K562 (cell line): ENCODE results near the gene FLVCR2. TPM values are rescaled to one million over a fixed set of nuclear protein-coding genes. Genes with fewer than 3 reads are reported as not detected.

Experiments
- ATAC-seq: fragments of 200-7000 bp; cut with Tn5 transposase; 3 replicates; pipeline ENCODE4 v1.9.1; 2020; ENCODE audit warnings: moderate library complexity
- BruUV-seq: library from RNA; stranded (reverse); fragments of 400-500 nt; replicated peaks from 2 replicates; lab custom pipeline; 2021; lab: Mats Ljungman, UMichigan
- CTCF ChIA-PET: fragments of 300-600 bp; formaldehyde crosslinking; extraction: SDS; loops from one replicate; lab custom pipeline; 2021; ENCODE audit warnings: low intra/inter-chr PET ratio; lab: Yijun Ruan, JAX
- POLR2A ChIA-PET: fragments of 300-600, 350-650 bp; sonication (Branson Sonifier 250); formaldehyde crosslinking; extraction: SDS; loops from one replicate; lab custom pipeline; 2021; ENCODE audit warnings: antibody characterized with exemption, inconsistent platforms; lab: Yijun Ruan, JAX
- DNase-seq, 4 experiments: peaks; one replicate each; pipeline versions ENCODE4 v3.0.0 to v3.0.0-alpha.2; 2011 to 2018; ENCODE audit warnings: low spot score in 3 of 4, mixed read lengths in 3 of 4; ENCODE audit errors: extremely low read depth in 1 of 4
- FAIRE-seq: peaks from 2 replicates; lab custom pipeline; 2011; peaks lifted over from hg19 to GRCh38; lab: Jason Lieb, UNC
- H2AFZ ChIP-seq: 2 replicates; pipeline ENCODE4 v1.6.0; 2011; ENCODE audit warnings: low read depth, low read length, control low read depth, inconsistent platforms
- H3K27ac ChIP-seq: fragments of 200-600 bp; 3 replicates; pipeline ENCODE4 v1.8.0; 2011; ENCODE audit warnings: low read depth, mild to moderate bottlenecking, control low read depth, inconsistent platforms, low read length, moderate library complexity, mixed read lengths; ENCODE audit errors: extremely low read depth
- H3K27me3 ChIP-seq, 2 experiments: fragments of 300-600 bp in 1 of 2; 2 replicates in 1 of 2; 3 replicates in 1 of 2; pipeline versions ENCODE4 v1.6.0 to v1.8.0; 2011; ENCODE audit warnings: inconsistent platforms in 2 of 2, low read length in 2 of 2, mild to moderate bottlenecking in 1 of 2, mixed read lengths in 1 of 2, moderate library complexity in 1 of 2; ENCODE audit not compliant: control insufficient read depth in 2 of 2, insufficient read depth in 2 of 2
- H3K36me3 ChIP-seq: fragments of 300-600 bp; 3 replicates; pipeline ENCODE4 v1.8.0; 2011; ENCODE audit warnings: mild to moderate bottlenecking, low read length, inconsistent platforms; ENCODE audit not compliant: control insufficient read depth, insufficient read depth
- H3K4me1 ChIP-seq, 2 experiments: fragments of 200-600 bp in 1 of 2; replicated peaks in 1 of 2; 2 replicates in 1 of 2; 3 replicates in 1 of 2; pipeline versions ENCODE4 v1.5.1 to v1.8.0; 2011; ENCODE audit warnings: inconsistent platforms in 2 of 2, low read length in 2 of 2, mild to moderate bottlenecking in 1 of 2, mixed read lengths in 1 of 2, moderate library complexity in 1 of 2; ENCODE audit not compliant: control insufficient read depth in 2 of 2, insufficient read depth in 2 of 2
- H3K4me2 ChIP-seq: 2 replicates; pipeline ENCODE4 v1.6.1; 2011; ENCODE audit warnings: low read length, control low read depth, inconsistent platforms, mixed read lengths; ENCODE audit not compliant: insufficient read depth
- H3K4me3 ChIP-seq: fragments of 200-600 bp; sonication (generic), shearing (Covaris generic); 2 replicates; pipeline ENCODE4 v1.5.1; 2016; ENCODE audit warnings: control low read depth, inconsistent platforms
- H3K79me2 ChIP-seq: fragments of 200-600 bp; 3 replicates; pipeline ENCODE4 v1.8.0; 2011; ENCODE audit warnings: low read length, inconsistent platforms; ENCODE audit not compliant: control insufficient read depth, insufficient read depth
- H3K9ac ChIP-seq, 2 experiments: 2 replicates each; pipeline versions ENCODE4 v1.6.0 to v1.6.1; 2011; ENCODE audit warnings: low read depth in 2 of 2, low read length in 2 of 2, control low read depth in 1 of 2, inconsistent platforms in 1 of 2, mild to moderate bottlenecking in 1 of 2, mixed read lengths in 1 of 2; ENCODE audit not compliant: insufficient read depth in 1 of 2
- H3K9me1 ChIP-seq: one replicate; pipeline ENCODE4 v1.6.0; 2011; ENCODE audit warnings: inconsistent platforms, mild to moderate bottlenecking, low read length, moderate library complexity; ENCODE audit not compliant: control insufficient read depth, insufficient read depth
- H3K9me3 ChIP-seq: replicated peaks from 2 replicates; pipeline ENCODE4 v1.5.1; 2011; ENCODE audit warnings: low read depth, low read length, inconsistent platforms; ENCODE audit not compliant: control insufficient read depth, insufficient read depth
- H4K20me1 ChIP-seq: replicated peaks from 2 replicates; pipeline ENCODE4 v1.6.1; 2011; ENCODE audit warnings: low read length, inconsistent platforms, mixed read lengths; ENCODE audit not compliant: control insufficient read depth, insufficient read depth
- CHD2 ChIP-seq: IDR thresholded peaks from 2 replicates; pipeline ENCODE4 v1.6.1; 2011; ENCODE audit warnings: low read depth, low read length
- DNMT1 ChIP-seq: fragments of 450-650 bp; IDR thresholded peaks from 2 replicates; pipeline ENCODE4 v1.6.1; 2016; ENCODE audit warnings: antibody characterized with exemption, mild to moderate bottlenecking
- KDM5B ChIP-seq: fragments of 200-600 bp; sonication (generic); IDR thresholded peaks from 2 replicates; pipeline ENCODE4 v1.6.1; 2012; ENCODE audit warnings: low read depth, mild to moderate bottlenecking, moderate library complexity, low read length, control low read depth, inconsistent platforms; ENCODE audit not compliant: insufficient replicate concordance
- MBD2 ChIP-seq: sonication (generic); IDR thresholded peaks from 2 replicates; pipeline ENCODE4 v1.6.1; 2016; ENCODE audit warnings: low read depth, borderline replicate concordance
- NRF1 ChIP-seq, 2 experiments: fragments of 450-650 bp; IDR thresholded peaks in 1 of 2; conservative IDR thresholded peaks in 1 of 2; 2 replicates each; pipeline ENCODE4 v1.6.1; 2014; ENCODE audit warnings: mild to moderate bottlenecking in 2 of 2
- PPARD ChIP-seq: fragments of 250-450 bp; sonication (Bioruptor Pico); IDR thresholded peaks from 2 replicates; pipeline ENCODE4 v1.8.0; 2022; ENCODE audit warnings: inconsistent platforms, mild to moderate bottlenecking, moderate library complexity
- RBM15 ChIP-seq: fragments of 200-400 bp; formaldehyde crosslinking; IDR thresholded peaks from 2 replicates; pipeline ENCODE4 v1.6.1; 2018; ENCODE audit warnings: mild to moderate bottlenecking, low read length, moderate library complexity; ENCODE audit not compliant: insufficient read depth
- SAP30 ChIP-seq: fragments of 200-600 bp; sonication (generic); IDR thresholded peaks from 2 replicates; pipeline ENCODE4 v1.6.1; 2012; ENCODE audit warnings: borderline replicate concordance, low read depth, mild to moderate bottlenecking, moderate library complexity, low read length, control low read depth, inconsistent platforms; ENCODE audit not compliant: insufficient read depth, poor library complexity, severe bottlenecking
- ZNF778 ChIP-seq: fragments of 450-650 bp; formaldehyde crosslinking; IDR thresholded peaks from 2 replicates; pipeline ENCODE4 v1.4.0; 2020; ENCODE audit warnings: mild to moderate bottlenecking, moderate library complexity
- WGBS: fragments of 100-300 bp; shearing (Covaris generic); methylation state at CpG from one replicate; pipeline ENCODE4 v1.1.6; 2016; ENCODE audit warnings: low coverage, mixed read lengths; ENCODE audit not compliant: insufficient coverage; ENCODE audit errors: missing lambda C conversion rate; 5-methylcytosine and 5-hydroxymethylcytosine counted together
- in situ Hi-C: fragments of 300-500 bp; cut with MboI; formaldehyde crosslinking; loops from 4 replicates; pipeline ENCODE4 v1.15.0; 2018; ENCODE audit warnings: inconsistent platforms, mixed read lengths
- intact Hi-C: fragments of 100-400 bp; cut with micrococcal nuclease; formaldehyde crosslinking; loops from 2 replicates; pipeline ENCODE4 v1.14.2; 2022
- polyA plus RNA-seq, 8 experiments: library from polyadenylated mRNA; depleted of rRNA in 4 of 8; stranded (reverse) in 5 of 8; unstranded in 3 of 8; fragments of >200 nt; fragmentation: Nextera tagmentation in 2 of 8; fragmentation: Illumina TruSeq in 1 of 8; extraction: Ambion mirVana in 2 of 8; extraction: Trizol in 1 of 8; gene quantifications; 2 replicates each; pipeline versions ENCODE4 v1.2.1 to v1.2.3, GENCODE V29; 2011 to 2014; ENCODE audit warnings: inconsistent platforms in 1 of 8, missing spikeins in 1 of 8
- total RNA-seq, 7 experiments: library from RNA; depleted of rRNA in 6 of 7; stranded (reverse); fragments of >200 nt in 6 of 7; fragmentation: Illumina TruSeq in 2 of 7; extraction: Trizol in 2 of 7; gene quantifications; 2 replicates each; pipeline versions ENCODE4 v1.2.1 to v1.2.3, GENCODE V29; 2011 to 2021; ENCODE audit warnings: low replicate concordance in 1 of 7
- TF ChIP-seq, protein P1 (sequence below): fragments of 250-450 bp; sonication (Bioruptor Pico); IDR thresholded peaks from 2 replicates; pipeline ENCODE4 v1.4.0; 2020
- TF ChIP-seq, protein P2 (sequence below): fragments of 250-450 bp; sonication (Bioruptor Pico); IDR thresholded peaks from 2 replicates; pipeline ENCODE4 v1.8.0; 2022; ENCODE audit warnings: inconsistent platforms
- TF ChIP-seq, protein P3 (sequence below): fragments of 450-650 bp; formaldehyde crosslinking; IDR thresholded peaks from 2 replicates; pipeline ENCODE4 v1.4.0; 2022; ENCODE audit warnings: mild to moderate bottlenecking, moderate library complexity

FLVCR2 gene
- total and polyA plus RNA-seq, 9 of the 15 experiments (the other 6 are each of a cell fraction or from before 2014, with no cell fraction given) = 1.5 TPM; not detected in 8

DNA sequence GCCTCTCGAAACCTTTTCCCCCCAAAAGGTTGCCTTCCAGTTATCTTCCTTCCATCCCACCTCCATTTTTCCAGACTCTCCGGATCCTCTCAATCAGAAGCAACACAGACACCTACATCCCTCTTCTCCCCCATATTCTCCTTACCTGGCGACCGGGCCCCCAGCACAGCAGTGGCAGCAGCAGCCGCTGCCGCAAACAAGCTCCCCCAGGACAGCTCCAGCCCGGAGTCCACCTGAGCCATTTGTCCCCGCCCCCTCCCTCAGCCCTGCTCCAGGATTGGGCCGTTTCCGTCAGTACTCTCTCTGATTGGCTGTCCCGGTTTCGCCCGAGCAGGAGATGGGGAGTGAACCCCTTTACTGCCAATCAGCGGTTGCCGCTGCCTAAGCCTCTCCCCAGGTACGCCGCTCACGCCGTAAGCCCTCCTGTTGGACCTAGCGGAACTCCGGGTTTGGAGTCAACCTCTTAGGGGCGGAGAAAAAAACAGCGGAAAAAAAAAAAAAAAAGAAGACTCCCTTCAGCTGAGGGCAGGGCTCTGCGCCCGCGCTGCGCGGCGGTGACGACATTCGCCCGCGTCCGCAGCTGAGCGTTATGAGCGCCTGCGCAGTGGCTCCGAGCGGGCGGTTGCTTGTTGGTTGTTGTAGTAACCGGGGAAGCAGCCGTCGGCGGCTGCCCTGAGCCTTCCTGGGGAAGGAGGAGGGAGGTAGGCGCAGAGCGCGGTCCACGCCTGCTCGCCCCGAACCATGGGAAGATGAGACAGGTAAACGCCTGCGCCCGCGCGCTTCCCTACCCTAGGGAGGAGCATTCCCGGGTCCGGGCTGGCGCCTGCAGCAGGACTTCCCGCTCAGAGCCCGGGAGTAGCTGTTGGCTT is 82.4 kb downstream of the FLVCR2 start, which contains the start of the genes ERG28 and TTLL5 (continued):
- peak; percentile 93 for TF ChIP-seq MBD2
- TF ChIP-seq CHD2 = peak; percentile 62
- TF ChIP-seq KDM5B = peak; percentile 41
- TF ChIP-seq, protein P1, sequence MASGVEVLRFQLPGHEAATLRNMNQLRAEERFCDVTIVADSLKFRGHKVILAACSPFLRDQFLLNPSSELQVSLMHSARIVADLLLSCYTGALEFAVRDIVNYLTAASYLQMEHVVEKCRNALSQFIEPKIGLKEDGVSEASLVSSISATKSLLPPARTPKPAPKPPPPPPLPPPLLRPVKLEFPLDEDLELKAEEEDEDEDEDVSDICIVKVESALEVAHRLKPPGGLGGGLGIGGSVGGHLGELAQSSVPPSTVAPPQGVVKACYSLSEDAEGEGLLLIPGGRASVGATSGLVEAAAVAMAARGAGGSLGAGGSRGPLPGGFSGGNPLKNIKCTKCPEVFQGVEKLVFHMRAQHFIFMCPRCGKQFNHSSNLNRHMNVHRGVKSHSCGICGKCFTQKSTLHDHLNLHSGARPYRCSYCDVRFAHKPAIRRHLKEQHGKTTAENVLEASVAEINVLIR (CRISPR knock-in tag) = peak; percentile 74
- TF ChIP-seq NRF1 (conservative IDR thresholded peaks at IDR 0.05 in 1 of 2, IDR thresholded peaks at IDR 0.05 in 1 of 2) = peak; percentile 94 to 95

DNA sequence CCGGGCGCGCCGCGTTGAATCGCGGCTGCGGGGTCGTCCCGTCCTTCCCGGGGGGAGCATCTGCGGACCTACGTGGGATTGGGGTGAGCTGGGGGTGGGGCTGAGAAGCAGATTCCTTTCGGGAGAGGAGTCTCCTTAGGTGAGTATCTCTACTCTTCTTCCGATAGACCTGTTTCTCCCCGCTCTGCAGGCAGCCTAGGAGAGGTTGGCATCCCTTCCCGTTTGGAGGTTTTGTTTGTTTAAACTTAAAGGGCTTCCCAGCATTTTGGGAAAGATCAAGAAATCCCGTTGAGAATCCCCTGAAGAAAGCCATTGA is 83.0 kb downstream of the FLVCR2 start:
- H3K79me2 ChIP-seq = peaks cover 25% of the 10 kb centered on the region
- peaks cover 0 to 4% of the 10 kb centered on the region in 2 experiments; a peak in 4 of 5 replicates for H3K4me1 ChIP-seq
- no peaks in the 10 kb centered on the region for H4K20me1 ChIP-seq
- peak overlapping the region; percentile 90 for H2AFZ ChIP-seq
- WGBS = 0% methylated on average over 9 of the region's 18 CpGs
- peak overlapping the region; percentile 96 for H3K4me3 ChIP-seq
- H3K4me2 ChIP-seq = peak overlapping the region; percentile 91
- FAIRE-seq (no peak), ATAC-seq (peak; percentile 8), DNase-seq (no peak)
- ChIA-PET CTCF (no interaction called here), POLR2A (interaction anchor here (0.7 to 1.3 kb wide), 2 partner anchors 24 to 103 kb away, joined by 3 to 6 read pairs; no protein-coding TSS in a partner anchor)
- H3K9me3 ChIP-seq = no peaks in the 10 kb centered on the region
- in situ Hi-C loops = loop anchor here (25.0 kb wide), 1 partner anchor 524 kb away; the partner anchor contains the start of gene NEK9
- intact Hi-C loops = no loop called here
- H3K9me1 ChIP-seq = no peaks in the 10 kb centered on the region
- TSS peak; percentile 49 for BruUV-seq
- H3K9ac ChIP-seq = peak overlapping the region; percentile 68 to 97
- no peaks in the 10 kb centered on the region for H3K27me3 ChIP-seq
- peak overlapping the region; percentile 71 for H3K27ac ChIP-seq
- peaks cover 25% of the 10 kb centered on the region; the same call in 2 of the 3 replicates for H3K36me3 ChIP-seq
- TF ChIP-seq, protein P2, sequence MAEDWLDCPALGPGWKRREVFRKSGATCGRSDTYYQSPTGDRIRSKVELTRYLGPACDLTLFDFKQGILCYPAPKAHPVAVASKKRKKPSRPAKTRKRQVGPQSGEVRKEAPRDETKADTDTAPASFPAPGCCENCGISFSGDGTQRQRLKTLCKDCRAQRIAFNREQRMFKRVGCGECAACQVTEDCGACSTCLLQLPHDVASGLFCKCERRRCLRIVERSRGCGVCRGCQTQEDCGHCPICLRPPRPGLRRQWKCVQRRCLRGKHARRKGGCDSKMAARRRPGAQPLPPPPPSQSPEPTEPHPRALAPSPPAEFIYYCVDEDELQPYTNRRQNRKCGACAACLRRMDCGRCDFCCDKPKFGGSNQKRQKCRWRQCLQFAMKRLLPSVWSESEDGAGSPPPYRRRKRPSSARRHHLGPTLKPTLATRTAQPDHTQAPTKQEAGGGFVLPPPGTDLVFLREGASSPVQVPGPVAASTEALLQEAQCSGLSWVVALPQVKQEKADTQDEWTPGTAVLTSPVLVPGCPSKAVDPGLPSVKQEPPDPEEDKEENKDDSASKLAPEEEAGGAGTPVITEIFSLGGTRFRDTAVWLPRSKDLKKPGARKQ = no peak
- TF ChIP-seq PPARD (no peak), ZNF778 (CRISPR knock-in tag) (no peak), DNMT1 (no peak), RBM15 (no peak), SAP30 (peak; percentile 29)
- TF ChIP-seq, protein P3, sequence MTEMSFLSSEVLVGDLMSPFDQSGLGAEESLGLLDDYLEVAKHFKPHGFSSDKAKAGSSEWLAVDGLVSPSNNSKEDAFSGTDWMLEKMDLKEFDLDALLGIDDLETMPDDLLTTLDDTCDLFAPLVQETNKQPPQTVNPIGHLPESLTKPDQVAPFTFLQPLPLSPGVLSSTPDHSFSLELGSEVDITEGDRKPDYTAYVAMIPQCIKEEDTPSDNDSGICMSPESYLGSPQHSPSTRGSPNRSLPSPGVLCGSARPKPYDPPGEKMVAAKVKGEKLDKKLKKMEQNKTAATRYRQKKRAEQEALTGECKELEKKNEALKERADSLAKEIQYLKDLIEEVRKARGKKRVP (CRISPR knock-in tag) = no peak
